Heart right ventricle (tissue), 16 donors: ENCODE results near the gene MINDY4. TPM values are rescaled to one million over a fixed set of nuclear protein-coding genes. Genes with fewer than 3 reads are reported as not detected.
A peak's percentile ranks its signal among the peaks of the same experiment; 100 is the strongest.

ENCODE experiments used
- ATAC-seq, 8 donors: fragments of 200-7000 bp; cut with Tn5 transposase; one replicate each; pipeline ENCODE4 v1.9.1; 2020; ENCODE audit warnings: mild to moderate bottlenecking in 8 of 8, moderate library complexity in 8 of 8, moderate number of reproducible peaks in 1 of 8
- DNase-seq, 2 donors: peaks; one replicate each; pipeline ENCODE4 v3.0.0-alpha.2; 2020
- H3K27ac ChIP-seq, 10 donors: fragments of 200-600 bp; sonication (generic) in 2 of 10; one replicate each; pipeline versions ENCODE4 v1.5.0 to v1.8.0; 2020 to 2022; ENCODE audit warnings: mild to moderate bottlenecking in 3 of 10
- H3K27me3 ChIP-seq, 7 donors: fragments of 200-600 bp; one replicate each; pipeline ENCODE4 v1.8.0; 2021 to 2022; ENCODE audit warnings: mild to moderate bottlenecking in 2 of 7
- H3K36me3 ChIP-seq, 9 donors: fragments of 200-600 bp; sonication (generic) in 1 of 9; one replicate each; pipeline versions ENCODE4 v1.5.0 to v1.8.0; 2020 to 2022; ENCODE audit warnings: mild to moderate bottlenecking in 2 of 9
- H3K4me1 ChIP-seq, 9 donors: fragments of 200-600 bp; sonication (generic) in 1 of 9; one replicate each; pipeline versions ENCODE4 v1.5.0 to v1.8.0; 2020 to 2022; ENCODE audit warnings: mild to moderate bottlenecking in 4 of 9
- H3K4me3 ChIP-seq, 10 donors: fragments of 200-600 bp; sonication (generic) in 2 of 10; one replicate each; pipeline versions ENCODE4 v1.5.0 to v1.8.0; 2020 to 2022; ENCODE audit warnings: mild to moderate bottlenecking in 7 of 10, moderate library complexity in 2 of 10
- H3K9me3 ChIP-seq, 11 donors: fragments of 200-600 bp in 10 of 11; sonication (generic) in 2 of 11; one replicate each; pipeline versions ENCODE4 v1.5.0 to v1.8.0; 2013 to 2022; ENCODE audit warnings: mild to moderate bottlenecking in 2 of 11, control low read depth in 1 of 11, moderate library complexity in 1 of 11
- CTCF ChIP-seq, 9 donors: fragments of 200-600 bp; sonication (generic) in 2 of 9; IDR thresholded peaks; one replicate each; pipeline versions ENCODE4 v1.5.0 to v1.8.0; 2021 to 2022; ENCODE audit warnings: antibody characterized with exemption in 9 of 9, mild to moderate bottlenecking in 5 of 9, moderate library complexity in 1 of 9
- WGBS, 2 donors: extraction: QIAGEN DNeasy Blood & Tissue Kit; methylation state at CpG; one replicate each; pipeline ENCODE4 v1.1.7; 2013; ENCODE audit warnings: inconsistent platforms in 1 of 2; 5-methylcytosine and 5-hydroxymethylcytosine counted together
- intact Hi-C, 10 donors: fragments of 100-400 bp; cut with DNase I; formaldehyde crosslinking; loops; one replicate each; pipeline versions ENCODE4 v1.11.1 to v1.14.2; 2022
- polyA plus RNA-seq, 2 donors: library from polyadenylated mRNA; stranded (reverse); fragments of 200-250 nt; gene quantifications; one replicate each; pipeline ENCODE4 v1.2.3, GENCODE V29; 2013
- total RNA-seq, 10 donors: library from RNA; stranded (reverse); fragmentation: NEBNext Ultra II Directional in 3 of 10; extraction: Animal tissue kit (Norgen Biotek cat#: 25700) in 3 of 10; gene quantifications; one replicate each; pipeline versions ENCODE4 v1.2.1 to v1.2.4, GENCODE V29; 2021 to 2023
- donor health status: Arrhythmogenic right ventricular cardiomyopathy.
- donor health status: ischemic (EF 13 %, LVEDD 7.1; RV severe dilation, severe dysfunction).
- donor health status: healthy with polysubstance abuse.
- donor health status: DM: no; HTN: yes; CAD: no.
- donor health status: DM: no; HTN: no; CAD: no.
- donor health status: ischemic (EF 25% LVEDD 6.9; RV normal size, moderate dysfunction).
- donor health status: ischemic (EF 25% LVEDD 5.7; RV mildly dilated, moderate dysfunction).
- donor health status: healthy.
- donor health status: DM: yes; HTN: yes; CAD: no.
- donor health status: Ischemic cardiomyopathy.
- donor health status: ischemic (EF 35%, LVEDD 5.7; RV mildly dilated, moderate dysfunction).
- donor health status: nonischemic (EF 11% LVEDD 7.7; RV severe dilation, severe dysfunction).
- donor health status: DM: yes; HTN: yes; CAD: no.
- donor health status: PGD.
- donor health status: ischemic (EF 29% LVEDD 5.4; RV normal size, mild dysfunction).
- donor health status: nonischemic (EF 23%, LVEDD 6.1; RV moderate dilation, normal function).

MINDY4 gene
- total and polyA plus RNA-seq, 12 donors, result 1.9 to 5.4 (median 2.8) TPM

GRCh38 chr7:30810986-30811385 is 39.8 kb downstream of the MINDY4 start:
- H3K4me1 ChIP-seq, result peaks cover 6 to 33% (median 29%) of the 10 kb centered on the region in 9 donors
- no peaks in the 10 kb centered on the region for H3K27me3 ChIP-seq
- no peak for TF ChIP-seq CTCF (IDR thresholded peaks at IDR 0.05)
- H3K4me3 ChIP-seq, result no peak overlapping the region
- intact Hi-C loops, result loop anchor here in 1 of 10 donors (10.0 kb wide), 2 partner anchors 54 to 104 kb away; partner anchors contain the start of gene AQP1
- no peak for DNase-seq
- 91 to 93% methylated on average over 5 of the region's 5 CpGs for WGBS, 2 donors
- no peaks in the 10 kb centered on the region for H3K9me3 ChIP-seq
- H3K27ac ChIP-seq, result no peak overlapping the region
- ATAC-seq, result no peak
- H3K36me3 ChIP-seq, result peaks cover 0 to 6% (median 0%) of the 10 kb centered on the region in 9 donors

DNA sequence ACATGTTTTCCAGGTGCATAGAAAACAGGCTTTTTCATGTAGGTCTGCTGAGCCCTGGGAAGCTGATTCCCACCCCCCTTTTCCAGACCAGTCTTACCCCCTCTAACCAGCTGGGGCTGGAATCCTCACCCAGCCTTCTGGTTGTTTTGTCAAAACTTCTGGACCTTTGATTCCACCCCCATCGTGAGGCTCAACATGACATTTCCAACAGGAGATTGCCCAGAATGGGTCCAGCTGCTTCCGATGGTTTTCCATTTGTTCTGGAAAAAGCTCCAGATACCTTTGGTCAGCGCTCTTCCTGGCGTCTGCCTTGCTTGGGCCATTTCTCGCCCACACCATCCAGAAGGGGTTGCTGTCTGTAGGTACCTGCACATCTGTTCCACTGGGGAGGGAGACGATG is 41.5 kb downstream of the MINDY4 start:
- Histone ChIP-seq H3K4me3 (no peak overlapping the region), H3K4me1 (peaks cover 9 to 50% (median 44%) of the 10 kb centered on the region in 9 donors), H3K36me3 (peaks cover 0 to 6% (median 0%) of the 10 kb centered on the region in 9 donors), H3K27ac (no peak overlapping the region), H3K9me3 (no peaks in the 10 kb centered on the region), H3K27me3 (no peaks in the 10 kb centered on the region)
- 94 to 97% methylated on average over 6 of the region's 6 CpGs for WGBS, 2 donors
- intact Hi-C loops, result loop anchor here in 1 of 10 donors (10.0 kb wide), 2 partner anchors 52 to 102 kb away; partner anchors contain the start of gene AQP1
- TF ChIP-seq CTCF (IDR thresholded peaks at IDR 0.05), result no peak
- DNase-seq (no peak), ATAC-seq (no peak)

GRCh38 chr7:30813466-30813865 is 42.2 kb downstream of the MINDY4 start:
- no peak overlapping the region for H3K4me3 ChIP-seq
- ATAC-seq (peak in 5 of 8 donors; percentile 41 to 63 (median 56)), DNase-seq (peak in 1 of 2 donors; percentile 30)
- WGBS, 2 donors, result 52 to 64% methylated on average over 4 of the region's 4 CpGs
- H3K36me3 ChIP-seq, result peaks cover 0 to 6% (median 0%) of the 10 kb centered on the region in 9 donors
- H3K4me1 ChIP-seq, result peaks cover 11 to 56% (median 47%) of the 10 kb centered on the region in 9 donors
- no peaks in the 10 kb centered on the region for H3K9me3 ChIP-seq
- no peak for TF ChIP-seq CTCF (IDR thresholded peaks at IDR 0.05)
- peak overlapping the region in 8 of 10 donors; percentile 14 to 91 (median 29) for H3K27ac ChIP-seq
- intact Hi-C loops, result loop anchor here in 1 of 10 donors (10.0 kb wide), 2 partner anchors 51 to 101 kb away; partner anchors contain the start of gene AQP1
- H3K27me3 ChIP-seq, result no peaks in the 10 kb centered on the region

DNA sequence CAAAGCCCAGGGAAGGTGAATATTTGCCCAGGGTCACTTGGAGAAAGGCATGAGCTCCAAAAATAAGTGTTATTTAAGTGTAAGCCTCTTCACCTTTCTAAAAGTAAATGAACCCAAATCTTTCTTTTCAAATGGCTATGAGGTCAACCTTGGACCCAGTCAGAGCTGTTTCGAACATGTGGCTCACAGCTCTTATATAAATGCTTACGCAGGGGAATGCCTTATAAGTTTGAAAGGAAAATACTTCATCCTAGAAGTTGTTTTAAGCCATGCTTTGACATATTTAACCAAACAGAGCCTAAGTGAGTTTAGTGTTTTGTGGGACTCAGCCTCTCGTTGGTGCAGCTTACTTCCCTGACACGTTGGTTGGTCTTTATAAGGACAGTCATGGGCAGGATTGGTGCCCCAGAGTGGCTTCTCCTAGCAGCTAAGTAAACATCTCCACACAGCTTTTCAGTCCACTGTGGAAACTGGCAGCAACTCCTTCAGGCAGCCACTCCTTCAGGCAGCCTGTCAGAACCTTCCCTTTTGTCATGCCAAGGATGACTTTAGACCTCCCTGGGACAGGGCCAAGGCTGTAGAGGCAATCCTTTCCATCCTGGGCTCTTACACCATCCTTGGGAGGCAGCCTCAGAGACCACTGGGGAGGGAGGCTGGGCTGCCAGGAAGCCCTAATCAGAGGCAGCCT is 43.6 kb downstream of the MINDY4 start:
- no peak overlapping the region for H3K4me3 ChIP-seq
- no peak for TF ChIP-seq CTCF (IDR thresholded peaks at IDR 0.05)
- H3K9me3 ChIP-seq, result no peaks in the 10 kb centered on the region
- peak in 1 of 2 donors; percentile 25 for DNase-seq
- H3K4me1 ChIP-seq, result peaks cover 11 to 58% (median 47%) of the 10 kb centered on the region in 9 donors
- ATAC-seq, result peak; percentile 4 to 78 (median 24)
- 80 to 82% methylated on average over 4 of the region's 4 CpGs for WGBS, 2 donors
- H3K27ac ChIP-seq, result peak overlapping the region; percentile 24 to 91 (median 81)
- intact Hi-C loops, result loop anchor here in 3 of 10 donors (5.0 to 10.0 kb wide), 4 partner anchors 50 to 102 kb away; partner anchors contain the start of gene AQP1 (in 2 of the 3)
- peaks cover 0 to 6% (median 0%) of the 10 kb centered on the region in 9 donors for H3K36me3 ChIP-seq
- H3K27me3 ChIP-seq, result no peaks in the 10 kb centered on the region
